ENCODE data around the gene LHX3. TPM values are rescaled to one million over a fixed set of nuclear protein-coding genes. Genes with fewer than 3 reads are reported as not detected.

LHX3 gene
- polyA plus RNA-seq (2013, experiment 1 of 2): not detected
- polyA plus RNA-seq (2013, experiment 2 of 2): not detected

DNA sequence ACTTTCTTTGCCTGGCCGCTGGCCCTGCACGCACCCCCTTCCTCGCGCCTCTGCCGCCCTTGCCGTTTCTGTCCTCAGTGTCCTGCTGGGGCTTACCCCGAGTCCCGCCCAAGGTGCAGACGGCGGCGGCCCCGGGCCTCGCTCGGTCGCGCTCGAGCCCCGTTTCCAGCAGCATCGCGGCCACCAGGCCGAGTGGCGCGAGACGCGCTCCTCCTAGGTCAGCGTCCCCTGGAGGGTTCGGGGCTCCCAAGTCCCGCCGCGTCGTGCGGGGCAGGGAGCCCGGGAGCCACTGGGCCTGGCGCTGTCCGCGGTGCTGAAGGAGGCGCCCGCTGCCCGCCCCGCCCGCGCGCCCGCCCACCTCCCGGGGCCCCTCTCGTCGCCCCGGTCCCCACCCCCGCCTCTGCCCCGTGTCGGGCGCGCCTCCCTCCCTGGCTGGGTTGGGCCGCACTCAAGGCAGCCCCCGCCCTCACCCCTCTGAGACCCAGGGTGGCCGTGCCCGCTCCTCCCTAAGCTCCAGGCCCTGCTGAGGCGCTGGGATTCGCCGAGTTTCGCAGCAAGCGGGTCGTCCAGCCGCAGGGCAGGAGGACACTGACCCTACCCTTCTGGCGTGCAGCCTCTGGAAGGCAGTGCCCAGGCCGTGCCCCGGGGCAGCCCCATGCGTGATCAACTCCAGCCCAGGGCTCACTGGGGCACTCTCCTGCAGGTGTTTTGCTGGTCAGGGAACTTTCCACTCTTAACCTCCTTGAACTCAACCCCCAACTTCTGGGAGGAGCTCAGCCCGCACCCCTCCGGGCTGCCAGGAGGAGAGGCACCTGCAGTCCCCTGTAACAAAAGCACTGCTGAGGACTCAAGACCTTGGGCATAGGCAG lies at the start of gene LHX3:
TSS of gene LHX3 (minus strand) at position 291 of the 869 bp plus-strand sequence. CDS start at position 175, 116 bp downstream.
- Histone ChIP-seq H3K79me1 (ENCODE audit: low read depth, low read length) (peaks cover 3% of the 10 kb centered on the region), H3K36me3 (replicated peaks in 1 of 2; ENCODE audit: control insufficient read depth in 2 of 2, insufficient read depth in 2 of 2, low read length in 2 of 2) (peaks cover 12 to 25% of the 10 kb centered on the region in 2 donors), H2BK12ac (ENCODE audit: low read length) (no peak within 1 kb of the TSS), H3K4me1 (ENCODE audit: control insufficient read depth in 2 of 2, insufficient read depth in 1 of 2, low read depth in 1 of 2, low read length in 2 of 2) (peaks cover 0 to 2% of the 10 kb centered on the region in 2 donors), H3K23ac (ENCODE audit: low read depth, low read length, poor library complexity) (peak within 1 kb of the TSS; percentile 44), H3K4me3 (ENCODE audit: low read length in 2 of 2) (peak within 1 kb of the TSS in 1 of 2 donors; percentile 65), H3K18ac (ENCODE audit: low read length) (peak within 1 kb of the TSS; percentile 48), H2BK5ac (ENCODE audit: low read length) (peak within 1 kb of the TSS; percentile 84), H2BK15ac (ENCODE audit: low read length) (no peak within 1 kb of the TSS), H3K4ac (ENCODE audit: low read length) (no peak within 1 kb of the TSS), H3K27ac (replicated peaks; ENCODE audit: low read length) (no peak within 1 kb of the TSS), H3K4me2 (ENCODE audit: insufficient read depth, low read length, poor library complexity, severe bottlenecking) (peak within 1 kb of the TSS; percentile 25), H4K91ac (ENCODE audit: low read depth, low read length, poor library complexity) (no peak within 1 kb of the TSS), H2BK120ac (ENCODE audit: low read depth, low read length) (no peak within 1 kb of the TSS), H3K9ac (ENCODE audit: low read depth, low read length, poor library complexity) (no peak within 1 kb of the TSS), H3K9me3 (replicated peaks in 1 of 2; ENCODE audit: control insufficient read depth in 2 of 2, insufficient read depth in 1 of 2, low read depth in 1 of 2, low read length in 2 of 2) (peaks cover 0 to 5% of the 10 kb centered on the region in 2 donors), H2AFZ (ENCODE audit: low read length) (no peak within 1 kb of the TSS), H4K8ac (ENCODE audit: low read depth, low read length) (no peak within 1 kb of the TSS), H3K27me3 (ENCODE audit: control insufficient read depth in 3 of 3, insufficient read depth in 3 of 3, low read depth in 1 of 3, low read length in 3 of 3) (peaks cover 44 to 57% (median 56%) of the 10 kb centered on the region in 3 experiments), H3K14ac (ENCODE audit: low read length) (no peak within 1 kb of the TSS), H2AK5ac (ENCODE audit: low read depth, low read length) (no peak within 1 kb of the TSS)
- no CpG with 5 or more reads among the region's 70 CpGs for WGBS, 2 donors (ENCODE audit: extremely low coverage in 2 of 2, insufficient read length in 2 of 2, insufficient replicate concordance in 1 of 2)
- DNase-seq (ENCODE audit: low spot score): peak; percentile 70

DNA sequence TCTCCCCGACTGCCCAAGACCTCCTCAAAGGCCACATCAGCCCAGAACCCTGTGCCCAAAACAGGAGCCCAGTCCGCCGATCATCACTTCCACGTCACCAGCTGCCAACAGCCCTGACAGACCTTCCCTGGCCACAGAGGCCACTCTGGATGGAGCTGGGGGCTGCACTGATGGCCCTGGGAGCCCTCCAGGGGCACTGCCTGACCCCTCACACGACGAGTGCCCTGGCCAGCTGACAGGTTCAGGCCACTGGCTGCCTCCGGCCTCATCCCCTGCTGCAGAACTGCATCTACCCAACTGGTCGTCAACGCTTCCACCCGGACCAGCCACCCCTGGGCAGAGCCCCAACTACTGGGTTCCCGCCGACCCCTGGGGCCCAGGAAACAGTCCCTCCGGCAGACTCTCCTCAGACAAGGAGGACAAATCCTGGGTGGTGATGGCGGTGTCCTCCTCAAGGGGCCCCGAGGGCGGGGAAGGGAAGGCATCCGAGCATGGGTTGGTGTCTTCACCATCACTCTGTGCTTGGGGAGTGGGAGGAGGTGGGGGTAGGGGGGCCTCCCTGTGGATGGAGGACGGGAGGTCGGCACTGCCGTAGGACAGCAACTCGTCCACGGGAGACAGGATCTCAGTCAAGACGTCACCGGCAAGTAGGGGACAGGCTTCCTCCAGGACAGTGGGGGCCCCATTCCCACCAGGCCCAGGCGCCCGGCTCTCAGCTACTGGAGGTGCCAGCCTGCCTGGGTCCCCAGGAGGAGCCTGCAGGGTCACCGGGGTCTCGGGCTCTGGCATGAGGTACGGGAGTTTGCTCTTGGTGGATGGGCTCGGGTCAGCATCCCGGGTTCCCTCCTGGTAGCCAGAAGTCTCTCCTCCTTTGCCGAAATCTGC lies 48.6 kb upstream of the LHX3 start:
- Histone ChIP-seq H3K18ac (ENCODE audit: low read length) (peak overlapping the region; percentile 39), H3K9ac (ENCODE audit: low read depth, low read length, poor library complexity) (no peak overlapping the region), H3K27ac (replicated peaks; ENCODE audit: low read length) (no peak overlapping the region), H3K23ac (ENCODE audit: low read depth, low read length, poor library complexity) (no peak overlapping the region), H3K4me2 (ENCODE audit: insufficient read depth, low read length, poor library complexity, severe bottlenecking) (no peak overlapping the region), H4K91ac (ENCODE audit: low read depth, low read length, poor library complexity) (no peak overlapping the region), H2BK12ac (ENCODE audit: low read length) (no peak overlapping the region), H2AK5ac (ENCODE audit: low read depth, low read length) (peak overlapping the region; percentile 87), H2AFZ (ENCODE audit: low read length) (no peak overlapping the region), H3K4ac (ENCODE audit: low read length) (no peak overlapping the region), H2BK5ac (ENCODE audit: low read length) (peak overlapping the region; percentile 49), H4K8ac (ENCODE audit: low read depth, low read length) (no peak overlapping the region), H3K27me3 (ENCODE audit: control insufficient read depth in 3 of 3, insufficient read depth in 3 of 3, low read depth in 1 of 3, low read length in 3 of 3) (peaks cover 0 to 65% (median 0%) of the 10 kb centered on the region in 3 experiments), H3K4me1 (ENCODE audit: control insufficient read depth in 2 of 2, insufficient read depth in 1 of 2, low read depth in 1 of 2, low read length in 2 of 2) (peaks cover 2% of the 10 kb centered on the region in 2 donors), H2BK120ac (ENCODE audit: low read depth, low read length) (no peak overlapping the region), H2BK15ac (ENCODE audit: low read length) (no peak overlapping the region), H3K79me1 (ENCODE audit: low read depth, low read length) (no peaks in the 10 kb centered on the region), H3K36me3 (replicated peaks in 1 of 2; ENCODE audit: control insufficient read depth in 2 of 2, insufficient read depth in 2 of 2, low read length in 2 of 2) (no peaks in the 10 kb centered on the region), H3K14ac (ENCODE audit: low read length) (no peak overlapping the region), H3K9me3 (replicated peaks in 1 of 2; ENCODE audit: control insufficient read depth in 2 of 2, insufficient read depth in 1 of 2, low read depth in 1 of 2, low read length in 2 of 2) (no peaks in the 10 kb centered on the region), H3K4me3 (ENCODE audit: low read length in 2 of 2) (no peak overlapping the region)
- DNase-seq (ENCODE audit: low spot score): no peak
- WGBS, 2 donors (ENCODE audit: extremely low coverage in 2 of 2, insufficient read length in 2 of 2, insufficient replicate concordance in 1 of 2): no CpG with 5 or more reads among the region's 32 CpGs

DNA sequence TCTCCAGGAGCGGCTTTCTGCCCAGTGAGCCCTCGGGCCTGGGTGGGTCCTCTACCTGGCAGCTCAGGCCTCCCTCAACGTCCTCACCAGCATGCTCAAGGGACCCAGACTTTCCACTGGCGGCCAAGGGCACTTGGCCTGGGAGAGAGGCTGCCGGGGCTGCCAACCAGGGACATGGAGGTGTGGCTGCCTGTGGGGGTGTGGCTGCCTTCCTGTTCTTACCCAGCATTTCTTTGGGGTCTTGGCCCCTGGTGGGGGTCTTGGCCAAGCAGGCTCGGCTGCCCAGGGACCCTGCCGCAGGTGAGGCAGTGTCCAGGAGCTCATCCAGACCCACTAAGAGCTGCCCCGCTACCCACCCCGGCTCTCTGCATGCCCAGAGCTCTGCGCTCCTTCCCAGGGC lies 47.9 kb upstream of the LHX3 start:
- Histone ChIP-seq H4K8ac (ENCODE audit: low read depth, low read length) (no peak overlapping the region), H4K91ac (ENCODE audit: low read depth, low read length, poor library complexity) (no peak overlapping the region), H3K27me3 (ENCODE audit: control insufficient read depth in 3 of 3, insufficient read depth in 3 of 3, low read depth in 1 of 3, low read length in 3 of 3) (peaks cover 0 to 65% (median 0%) of the 10 kb centered on the region in 3 experiments), H3K4me2 (ENCODE audit: insufficient read depth, low read length, poor library complexity, severe bottlenecking) (no peak overlapping the region), H2BK12ac (ENCODE audit: low read length) (no peak overlapping the region), H2BK120ac (ENCODE audit: low read depth, low read length) (no peak overlapping the region), H3K4me1 (ENCODE audit: control insufficient read depth in 2 of 2, insufficient read depth in 1 of 2, low read depth in 1 of 2, low read length in 2 of 2) (peaks cover 2% of the 10 kb centered on the region in 2 donors), H3K4me3 (ENCODE audit: low read length in 2 of 2) (no peak overlapping the region), H2AFZ (ENCODE audit: low read length) (no peak overlapping the region), H3K9me3 (replicated peaks in 1 of 2; ENCODE audit: control insufficient read depth in 2 of 2, insufficient read depth in 1 of 2, low read depth in 1 of 2, low read length in 2 of 2) (no peaks in the 10 kb centered on the region), H3K23ac (ENCODE audit: low read depth, low read length, poor library complexity) (no peak overlapping the region), H3K79me1 (ENCODE audit: low read depth, low read length) (no peaks in the 10 kb centered on the region), H2AK5ac (ENCODE audit: low read depth, low read length) (peak overlapping the region; percentile 87), H2BK15ac (ENCODE audit: low read length) (no peak overlapping the region), H3K36me3 (replicated peaks in 1 of 2; ENCODE audit: control insufficient read depth in 2 of 2, insufficient read depth in 2 of 2, low read length in 2 of 2) (no peaks in the 10 kb centered on the region), H2BK5ac (ENCODE audit: low read length) (peak overlapping the region; percentile 49), H3K14ac (ENCODE audit: low read length) (no peak overlapping the region), H3K9ac (ENCODE audit: low read depth, low read length, poor library complexity) (no peak overlapping the region), H3K4ac (ENCODE audit: low read length) (no peak overlapping the region), H3K27ac (replicated peaks; ENCODE audit: low read length) (no peak overlapping the region), H3K18ac (ENCODE audit: low read length) (no peak overlapping the region)
- no CpG with 5 or more reads among the region's 10 CpGs for WGBS, 2 donors (ENCODE audit: extremely low coverage in 2 of 2, insufficient read length in 2 of 2, insufficient replicate concordance in 1 of 2)
- DNase-seq (ENCODE audit: low spot score): no peak
